ENCODE measurements around the gene PSMA6. TPM values are rescaled to one million over a fixed set of nuclear protein-coding genes. Genes with fewer than 3 reads are reported as not detected.
"Not testable (repeated sequence)": the region's sequence is repeated elsewhere in the genome, so short reads cannot be mapped to it uniquely, and the experiment has no call there.

PSMA6 gene
- total RNA-seq, 1 donor from 2014 or later: 196 TPM

DNA sequence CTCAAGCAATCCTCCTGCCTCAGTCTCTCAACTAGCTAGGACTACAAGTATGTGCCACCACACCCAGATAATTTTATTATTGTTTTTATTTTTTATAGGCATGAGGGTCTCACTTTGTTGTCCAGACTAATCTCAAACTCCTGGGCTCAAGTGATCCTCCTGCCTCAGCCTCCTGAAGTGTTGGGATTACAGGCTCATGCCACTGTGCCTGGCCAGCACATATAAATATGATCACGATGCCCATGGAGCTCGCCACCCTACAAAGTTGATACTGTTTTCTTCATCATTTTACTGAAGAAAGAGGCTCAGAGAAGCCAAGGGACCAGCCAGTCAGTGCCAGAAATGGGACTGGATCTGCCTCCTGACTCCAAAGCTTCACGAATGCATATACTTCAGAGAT is 59.3 kb downstream of the PSMA6 start:
- H3K4me3 ChIP-seq (ENCODE audit: low read depth, low read length): no peak overlapping the region
- TF ChIP-seq, protein P1, sequence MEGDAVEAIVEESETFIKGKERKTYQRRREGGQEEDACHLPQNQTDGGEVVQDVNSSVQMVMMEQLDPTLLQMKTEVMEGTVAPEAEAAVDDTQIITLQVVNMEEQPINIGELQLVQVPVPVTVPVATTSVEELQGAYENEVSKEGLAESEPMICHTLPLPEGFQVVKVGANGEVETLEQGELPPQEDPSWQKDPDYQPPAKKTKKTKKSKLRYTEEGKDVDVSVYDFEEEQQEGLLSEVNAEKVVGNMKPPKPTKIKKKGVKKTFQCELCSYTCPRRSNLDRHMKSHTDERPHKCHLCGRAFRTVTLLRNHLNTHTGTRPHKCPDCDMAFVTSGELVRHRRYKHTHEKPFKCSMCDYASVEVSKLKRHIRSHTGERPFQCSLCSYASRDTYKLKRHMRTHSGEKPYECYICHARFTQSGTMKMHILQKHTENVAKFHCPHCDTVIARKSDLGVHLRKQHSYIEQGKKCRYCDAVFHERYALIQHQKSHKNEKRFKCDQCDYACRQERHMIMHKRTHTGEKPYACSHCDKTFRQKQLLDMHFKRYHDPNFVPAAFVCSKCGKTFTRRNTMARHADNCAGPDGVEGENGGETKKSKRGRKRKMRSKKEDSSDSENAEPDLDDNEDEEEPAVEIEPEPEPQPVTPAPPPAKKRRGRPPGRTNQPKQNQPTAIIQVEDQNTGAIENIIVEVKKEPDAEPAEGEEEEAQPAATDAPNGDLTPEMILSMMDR (conservative IDR thresholded peaks at IDR 0.05; ENCODE audit: low read depth, low read length): no peak
- no peak for DNase-seq (ENCODE audit: low read depth)

DNA sequence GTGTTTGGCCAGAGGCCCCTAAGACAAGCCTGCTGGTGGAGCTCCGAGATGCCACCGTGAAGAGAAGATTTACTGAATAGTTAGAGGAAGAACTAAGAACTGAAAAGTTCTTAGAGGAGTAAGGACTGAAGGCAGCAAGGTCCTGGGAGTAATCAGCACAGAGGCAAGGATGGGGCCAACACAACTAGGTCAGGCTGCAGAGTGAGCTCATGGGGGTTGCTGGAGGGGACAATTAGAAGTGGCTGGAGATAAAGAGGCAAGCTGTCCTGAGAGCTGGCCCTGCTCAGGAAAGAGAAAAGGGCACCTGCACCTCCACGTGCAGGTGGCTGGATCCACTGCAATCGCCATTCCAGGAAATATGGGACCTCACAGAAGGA is 59.7 kb downstream of the PSMA6 start:
- TF ChIP-seq, protein P1 (conservative IDR thresholded peaks at IDR 0.05; ENCODE audit: low read depth, low read length): no peak
- H3K4me3 ChIP-seq (ENCODE audit: low read depth, low read length): no peak overlapping the region
- DNase-seq (ENCODE audit: low read depth): no peak

DNA sequence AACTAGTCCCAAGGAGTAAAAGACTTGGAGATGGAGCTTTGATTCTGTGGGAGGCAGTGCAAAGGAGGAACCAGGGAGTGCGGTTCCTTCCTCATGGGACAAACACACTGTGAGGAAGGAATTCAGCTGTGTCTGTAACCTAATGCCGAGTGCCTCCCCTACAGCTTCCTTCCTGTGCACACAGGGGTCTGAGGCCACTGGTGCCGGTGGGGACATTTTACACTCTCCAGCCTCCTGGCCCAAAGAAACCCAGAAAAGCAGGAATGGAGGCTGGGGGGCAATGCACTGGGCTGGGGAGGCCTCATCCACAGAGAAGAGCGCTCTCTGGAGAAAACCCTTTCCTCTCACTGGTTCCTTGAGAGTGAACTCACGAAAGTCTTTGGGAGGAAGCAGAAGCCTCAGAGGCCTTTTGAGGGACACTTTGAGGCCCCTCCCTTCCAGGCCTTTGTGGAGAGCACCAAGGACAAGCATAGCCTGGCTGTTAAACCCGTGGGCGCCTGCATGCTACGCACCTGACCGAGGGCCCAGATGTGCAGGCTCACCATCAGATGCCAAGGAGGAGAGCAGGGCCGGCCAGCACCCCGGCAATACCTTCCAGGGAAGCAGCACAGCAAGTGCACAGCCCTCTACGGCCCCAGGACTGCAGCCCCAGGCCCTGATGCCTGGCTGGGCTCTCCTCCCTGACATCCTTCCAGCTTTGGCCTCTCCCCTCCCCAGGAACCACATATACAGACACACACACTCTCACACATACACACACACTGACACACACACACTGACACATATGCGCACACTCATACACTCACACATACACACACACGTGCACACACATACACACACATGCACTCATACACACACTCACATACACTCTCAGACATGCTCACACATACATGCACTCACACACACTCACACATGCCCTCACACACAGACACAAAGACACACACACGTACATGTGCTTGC is 60.4 kb downstream of the PSMA6 start:
- no peak overlapping the region for H3K4me3 ChIP-seq (ENCODE audit: low read depth, low read length)
- DNase-seq (ENCODE audit: low read depth): no peak
- TF ChIP-seq, protein P1 (conservative IDR thresholded peaks at IDR 0.05; ENCODE audit: low read depth, low read length): no peak

DNA sequence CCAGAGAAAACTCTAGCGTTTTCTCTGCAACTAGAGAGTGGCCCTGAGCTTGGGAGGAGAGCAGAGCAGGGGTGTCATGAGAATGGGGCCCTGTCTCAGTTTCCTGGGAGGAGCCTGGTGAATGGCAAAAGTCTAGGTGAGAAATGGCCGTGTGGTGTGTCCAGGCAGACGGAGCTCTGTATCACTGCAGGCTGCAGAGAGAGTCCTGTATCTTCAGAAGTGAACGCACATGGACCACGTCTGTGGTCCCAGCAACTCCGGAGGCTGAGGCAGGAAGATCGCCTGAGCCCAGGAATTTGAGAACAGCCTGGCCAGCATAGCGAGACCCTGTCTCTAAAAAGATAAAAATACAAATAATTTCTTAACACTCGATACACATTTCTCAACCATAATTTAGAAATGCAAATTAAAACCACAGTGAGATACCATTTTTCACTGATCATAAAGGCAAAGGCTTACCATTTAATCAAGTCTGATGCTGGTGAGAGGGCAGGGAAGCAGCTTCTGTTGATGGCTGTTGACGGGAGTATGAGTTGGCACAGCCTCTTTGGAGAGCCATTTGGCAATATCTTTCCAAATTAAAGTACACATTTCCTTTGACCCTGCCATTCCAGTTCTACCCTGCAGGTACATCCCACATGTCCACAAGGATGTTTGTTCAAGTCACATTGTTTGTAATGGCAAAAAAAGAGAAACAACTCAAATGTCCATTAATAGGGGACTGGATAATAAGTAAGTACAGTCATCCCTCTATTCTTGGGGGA is 61.4 kb downstream of the PSMA6 start:
- TF ChIP-seq, protein P1 (conservative IDR thresholded peaks at IDR 0.05; ENCODE audit: low read depth, low read length): no peak
- H3K4me3 ChIP-seq (ENCODE audit: low read depth, low read length): no peak overlapping the region
- no peak for DNase-seq (ENCODE audit: low read depth)

DNA sequence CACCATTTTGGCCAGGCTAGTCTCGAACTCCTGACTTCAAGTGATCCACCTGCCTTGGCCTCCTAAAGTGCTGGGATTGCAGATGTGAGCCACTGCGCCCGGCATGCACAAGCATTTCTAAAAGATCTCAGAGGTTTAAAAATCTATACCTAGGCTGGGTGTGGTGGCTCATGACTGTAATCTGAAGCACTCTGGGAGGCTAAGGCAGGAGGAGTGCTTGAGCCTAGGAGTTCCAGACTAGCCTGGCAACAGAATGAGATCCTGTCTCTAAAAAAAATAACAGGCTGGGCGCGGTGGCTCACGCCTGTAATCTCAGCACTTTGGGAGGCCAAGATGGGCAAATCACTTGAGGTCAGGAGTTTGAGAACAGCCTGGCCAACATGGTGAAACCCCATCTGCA is 63.1 kb downstream of the PSMA6 start:
- DNase-seq (ENCODE audit: low read depth); H3K4me3 ChIP-seq (ENCODE audit: low read depth, low read length): not testable (repeated sequence)

DNA sequence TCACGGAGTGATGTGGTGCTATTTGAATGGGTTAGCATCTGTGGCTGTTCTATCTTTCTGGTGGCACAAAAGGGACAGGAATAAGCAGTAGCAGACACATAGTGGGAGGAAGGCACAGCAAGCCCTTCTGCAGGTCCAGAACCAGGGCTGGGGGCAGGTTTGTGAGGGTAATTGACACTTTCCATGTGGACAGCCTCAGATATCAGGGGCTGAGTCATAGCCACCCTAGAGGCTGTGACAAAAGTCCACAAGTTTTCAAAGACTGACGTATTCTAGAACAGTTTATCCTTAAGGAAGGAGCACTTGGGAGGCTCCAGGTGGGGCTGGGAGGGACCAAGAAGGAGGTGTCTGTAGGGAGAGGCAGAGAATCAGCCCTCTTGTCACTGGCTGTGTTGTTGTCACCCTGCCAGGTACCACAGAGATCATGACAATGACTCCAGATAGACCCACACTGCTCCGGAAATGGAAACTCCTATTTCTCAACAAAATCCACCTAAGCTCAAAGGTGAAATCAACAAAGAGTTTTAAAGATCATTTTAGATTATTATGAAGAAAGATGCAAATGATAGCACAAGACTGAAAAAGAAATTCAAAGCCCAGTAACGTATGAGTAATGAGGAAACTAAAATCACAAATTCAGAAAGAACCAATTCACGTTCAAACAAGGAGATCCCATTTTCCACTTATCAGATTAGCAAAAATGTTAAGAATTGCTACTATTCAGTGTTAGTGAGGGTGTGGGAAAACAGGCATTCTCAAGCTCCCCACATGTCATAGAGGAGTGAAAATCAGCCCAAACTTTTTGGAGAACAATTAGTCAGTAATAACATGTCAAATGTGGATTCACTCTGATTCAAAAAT is 64.0 kb downstream of the PSMA6 start:
- DNase-seq (ENCODE audit: low read depth): no peak
- no peak overlapping the region for H3K4me3 ChIP-seq (ENCODE audit: low read depth, low read length)
- TF ChIP-seq, protein P1 (conservative IDR thresholded peaks at IDR 0.05; ENCODE audit: low read depth, low read length): no peak

DNA sequence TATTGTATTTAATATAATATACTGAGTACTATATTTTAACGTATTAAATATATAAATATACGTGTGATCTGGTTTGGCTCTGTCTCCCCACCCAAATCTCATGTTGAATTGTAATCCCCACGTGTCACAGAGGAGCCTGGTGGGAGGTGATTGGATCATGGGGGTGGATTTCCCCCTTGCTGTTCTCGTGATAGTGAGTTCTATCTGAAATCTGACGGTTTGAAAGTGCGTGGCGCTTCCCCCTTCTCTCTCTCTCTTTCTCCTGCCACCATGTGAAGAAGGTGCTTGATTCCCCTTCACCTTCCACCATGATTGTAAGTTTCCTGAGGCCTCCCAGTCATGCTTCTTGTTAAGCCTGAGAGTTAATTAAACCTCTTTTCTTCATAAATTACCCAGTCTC is 67.5 kb downstream of the PSMA6 start:
- DNase-seq (ENCODE audit: low read depth); H3K4me3 ChIP-seq (ENCODE audit: low read depth, low read length): not testable (repeated sequence)
